H1 (cell line): ENCODE measurements around the gene SMIM1. TPM values are rescaled to one million over a fixed set of nuclear protein-coding genes. Genes with fewer than 3 reads are reported as not detected.

Experiments
- CTCF ChIA-PET: fragments of 300-600 bp; sonication (Branson Sonifier 250); formaldehyde crosslinking; loops from one replicate; lab custom pipeline; 2021; ENCODE audit not compliant: partially characterized antibody; lab: Charles Lee
- POLR2A ChIA-PET: fragments of 300-600 bp; sonication (Branson Sonifier 250); formaldehyde crosslinking; loops from one replicate; lab custom pipeline; 2021; ENCODE audit warnings: inconsistent platforms; ENCODE audit not compliant: partially characterized antibody; lab: Charles Lee
- DNase-seq, 2 experiments: peaks; one replicate each; pipeline versions ENCODE4 v3.0.0 to v3.0.0-alpha.2; 2010 to 2022; ENCODE audit warnings: low spot score in 2 of 2, low read depth in 1 of 2, mixed read lengths in 1 of 2
- FAIRE-seq: peaks from 2 replicates; lab custom pipeline; 2011; peaks lifted over from hg19 to GRCh38; lab: Jason Lieb, UNC
- H2AFZ ChIP-seq: 2 replicates; pipeline ENCODE4 v1.8.1; 2012; ENCODE audit warnings: low read length, inconsistent platforms
- H2AK5ac ChIP-seq: 2 replicates; pipeline ENCODE4 v1.6.1; 2013; ENCODE audit warnings: low read depth, low read length
- H2BK120ac ChIP-seq: replicated peaks from 2 replicates; pipeline ENCODE3; 2013; ENCODE audit warnings: low read depth, low read length, inconsistent platforms
- H2BK12ac ChIP-seq: 2 replicates; pipeline ENCODE4 v1.6.1; 2013; ENCODE audit warnings: low read depth, low read length
- H2BK15ac ChIP-seq: 2 replicates; pipeline ENCODE4 v1.6.1; 2013; ENCODE audit warnings: low read length
- H2BK20ac ChIP-seq: 2 replicates; pipeline ENCODE4 v1.6.1; 2013; ENCODE audit warnings: low read length
- H2BK5ac ChIP-seq: 2 replicates; pipeline ENCODE4 v1.6.1; 2013; ENCODE audit warnings: low read depth, low read length
- H3K14ac ChIP-seq: 2 replicates; pipeline ENCODE4 v1.6.1; 2013; ENCODE audit warnings: inconsistent platforms; ENCODE audit not compliant: insufficient read length
- H3K18ac ChIP-seq: 2 replicates; pipeline ENCODE4 v1.6.1; 2013; ENCODE audit warnings: low read length; ENCODE audit errors: extremely low read depth
- H3K23ac ChIP-seq: 2 replicates; pipeline ENCODE4 v1.6.1; 2013; ENCODE audit warnings: inconsistent platforms; ENCODE audit not compliant: insufficient read length
- H3K23me2 ChIP-seq: 2 replicates; pipeline ENCODE4 v1.6.1; 2013; ENCODE audit warnings: low read depth, low read length
- H3K27ac ChIP-seq: 2 replicates; pipeline ENCODE4 v1.6.1; 2011; ENCODE audit warnings: low read depth, low read length, inconsistent platforms
- H3K27me3 ChIP-seq, 4 experiments: replicated peaks in 1 of 4; 1 replicate in 1 of 4; 2 replicates in 3 of 4; pipeline versions ENCODE4 v1.6.1 to v1.8.1; 2011 to 2013; ENCODE audit warnings: low read length in 3 of 4, mild to moderate bottlenecking in 3 of 4, inconsistent platforms in 2 of 4, mixed read lengths in 2 of 4, moderate library complexity in 1 of 4; ENCODE audit not compliant: control insufficient read depth in 3 of 4, insufficient read depth in 3 of 4; ENCODE audit errors: extremely low read depth in 1 of 4
- H3K36me3 ChIP-seq, 4 experiments: 2 replicates each; pipeline versions ENCODE4 v1.6.1 to v1.8.1; 2011 to 2013; ENCODE audit warnings: mild to moderate bottlenecking in 4 of 4, low read length in 3 of 4, moderate library complexity in 2 of 4, control low read depth in 1 of 4, inconsistent platforms in 1 of 4; ENCODE audit not compliant: insufficient read depth in 4 of 4, control insufficient read depth in 2 of 4
- H3K4ac ChIP-seq: replicated peaks from 2 replicates; pipeline ENCODE3; 2013; ENCODE audit warnings: low read length, low read depth, mixed read lengths, inconsistent platforms; ENCODE audit not compliant: insufficient read length
- H3K4me1 ChIP-seq, 4 experiments: replicated peaks in 1 of 4; 1 replicate in 1 of 4; 2 replicates in 3 of 4; pipeline versions ENCODE4 v1.6.1 to v1.8.1; 2011 to 2013; ENCODE audit warnings: low read length in 3 of 4, inconsistent platforms in 2 of 4, mixed read lengths in 1 of 4; ENCODE audit not compliant: insufficient read depth in 4 of 4, control insufficient read depth in 3 of 4
- H3K4me2 ChIP-seq, 2 experiments: 2 replicates each; pipeline versions ENCODE4 v1.6.1 to v1.8.1; 2011 to 2013; ENCODE audit warnings: low read depth in 2 of 2, low read length in 2 of 2, control low read depth in 1 of 2, inconsistent platforms in 1 of 2, mild to moderate bottlenecking in 1 of 2; ENCODE audit not compliant: insufficient read depth in 1 of 2
- H3K4me3 ChIP-seq, 4 experiments: fragments of 200-600, 300-600 bp in 1 of 4; sonication (generic), shearing (Covaris generic), sonication (Bioruptor Twin) in 1 of 4; 2 replicates each; pipeline versions ENCODE4 v1.5.1 to v1.8.1; 2011 to 2016; ENCODE audit warnings: low read length in 4 of 4, low read depth in 3 of 4, control low read depth in 2 of 4, inconsistent platforms in 2 of 4, mild to moderate bottlenecking in 2 of 4, mixed read lengths in 1 of 4, moderate library complexity in 1 of 4; ENCODE audit not compliant: insufficient read depth in 2 of 4; ENCODE audit errors: extremely low read depth in 1 of 4
- H3K56ac ChIP-seq: replicated peaks from 2 replicates; pipeline ENCODE3; 2013; ENCODE audit warnings: low read depth, mild to moderate bottlenecking, mixed read lengths, low read length, inconsistent platforms; ENCODE audit not compliant: insufficient read length
- H3K79me1 ChIP-seq: 2 replicates; pipeline ENCODE4 v1.6.1; 2013; ENCODE audit warnings: low read depth, low read length, control low read depth
- H3K79me2 ChIP-seq, 2 experiments: 2 replicates each; pipeline versions ENCODE4 v1.6.1 to v1.8.1; 2012 to 2013; ENCODE audit warnings: low read length in 2 of 2, mild to moderate bottlenecking in 2 of 2, inconsistent platforms in 1 of 2; ENCODE audit not compliant: insufficient read depth in 2 of 2, control insufficient read depth in 1 of 2
- H3K9ac ChIP-seq, 4 experiments: replicated peaks in 1 of 4; 1 replicate in 1 of 4; 2 replicates in 3 of 4; pipeline versions ENCODE4 v1.6.1 to v1.8.1; 2011 to 2013; ENCODE audit warnings: low read depth in 3 of 4, low read length in 3 of 4, control low read depth in 2 of 4, mild to moderate bottlenecking in 2 of 4, moderate library complexity in 2 of 4, inconsistent platforms in 1 of 4; ENCODE audit errors: extremely low read depth in 1 of 4
- H3K9me3 ChIP-seq, 2 experiments: 2 replicates each; pipeline versions ENCODE4 v1.6.1 to v1.8.1; 2012 to 2013; ENCODE audit warnings: mild to moderate bottlenecking in 2 of 2, moderate library complexity in 2 of 2, control low read depth in 1 of 2, inconsistent platforms in 1 of 2, low read depth in 1 of 2, low read length in 1 of 2, mixed read lengths in 1 of 2; ENCODE audit not compliant: insufficient read depth in 2 of 2
- H4K20me1 ChIP-seq, 2 experiments: replicated peaks in 1 of 2; 2 replicates each; pipeline versions ENCODE3 to v1.8.1; 2011 to 2013; ENCODE audit warnings: inconsistent platforms in 2 of 2, low read length in 2 of 2, mild to moderate bottlenecking in 1 of 2; ENCODE audit not compliant: insufficient read depth in 2 of 2, control insufficient read depth in 1 of 2
- H4K5ac ChIP-seq: 2 replicates; pipeline ENCODE4 v1.6.1; 2013; ENCODE audit warnings: low read length, low read depth, mixed read lengths, inconsistent platforms; ENCODE audit not compliant: insufficient read length
- H4K8ac ChIP-seq: 2 replicates; pipeline ENCODE4 v1.8.0; 2013; ENCODE audit warnings: mild to moderate bottlenecking, moderate library complexity, low read length, inconsistent platforms; ENCODE audit not compliant: insufficient read depth; ENCODE audit errors: extremely low read depth
- H4K91ac ChIP-seq: replicated peaks from 2 replicates; pipeline ENCODE3; 2013; ENCODE audit warnings: low read length, mixed read lengths, inconsistent platforms; ENCODE audit not compliant: insufficient read length
- CREB1 ChIP-seq: IDR thresholded peaks from 2 replicates; pipeline ENCODE4 v1.6.1; 2012; ENCODE audit warnings: inconsistent platforms
- FOSL1 ChIP-seq: IDR thresholded peaks from 2 replicates; pipeline ENCODE4 v1.6.1; 2011; ENCODE audit warnings: mild to moderate bottlenecking, low read depth, low read length, moderate library complexity; ENCODE audit not compliant: insufficient read depth
- HDAC2 ChIP-seq, 2 experiments: fragments of 300-600 bp in 1 of 2; sonication (generic) in 1 of 2; IDR thresholded peaks; 2 replicates each; pipeline ENCODE4 v1.6.1; 2011 to 2012; ENCODE audit warnings: low read depth in 2 of 2, low read length in 2 of 2, mild to moderate bottlenecking in 2 of 2, moderate library complexity in 2 of 2, borderline replicate concordance in 1 of 2, inconsistent platforms in 1 of 2
- KDM1A ChIP-seq: fragments of 200-600, 300-600 bp; sonication (generic); IDR thresholded peaks from 2 replicates; pipeline ENCODE4 v1.7.1; 2016; ENCODE audit warnings: mild to moderate bottlenecking, low read length, borderline replicate concordance
- KDM5A ChIP-seq: fragments of 200-600 bp; IDR thresholded peaks from 2 replicates; pipeline ENCODE4 v1.7.1; 2012; ENCODE audit warnings: mild to moderate bottlenecking, low read length, inconsistent platforms, mixed read lengths
- RBBP5 ChIP-seq: IDR thresholded peaks from 2 replicates; pipeline ENCODE4 v1.7.1; 2012; ENCODE audit warnings: low read depth, mild to moderate bottlenecking, inconsistent platforms, low read length, moderate library complexity, borderline replicate concordance
- SIN3A ChIP-seq, 2 experiments: IDR thresholded peaks in 1 of 2; conservative IDR thresholded peaks in 1 of 2; 2 replicates each; pipeline ENCODE4 v1.6.1; 2011 to 2012; ENCODE audit warnings: low read length in 2 of 2, improper control_type of control experiment in 1 of 2, low read depth in 1 of 2, mild to moderate bottlenecking in 1 of 2
- SIRT6 ChIP-seq: IDR thresholded peaks from one replicate; pipeline ENCODE4 v1.7.1; 2012; ENCODE audit warnings: low read length, inconsistent platforms
- SP1 ChIP-seq: IDR thresholded peaks from 2 replicates; pipeline ENCODE4 v1.6.1; 2011; ENCODE audit warnings: low read depth, low read length
- SRF ChIP-seq: IDR thresholded peaks from 2 replicates; pipeline ENCODE4 v1.6.1; 2011; ENCODE audit warnings: mild to moderate bottlenecking, low read depth, low read length, moderate library complexity
- TAF1 ChIP-seq: IDR thresholded peaks from 2 replicates; pipeline ENCODE4 v1.6.1; 2011; ENCODE audit warnings: mild to moderate bottlenecking, low read depth, low read length
- WGBS, 2 experiments: shearing (Covaris generic) in 1 of 2; methylation state at CpG; one replicate each; pipeline versions ENCODE4 v1.1.6 to v1.1.7; 2013 to 2015; ENCODE audit warnings: low lambda C conversion rate in 2 of 2, mixed read lengths in 2 of 2, inconsistent platforms in 1 of 2, low coverage in 1 of 2, missing lambda C conversion rate in 1 of 2; ENCODE audit not compliant: insufficient replicate concordance in 2 of 2, insufficient coverage in 1 of 2, insufficient read length in 1 of 2; ENCODE audit errors: extremely low coverage in 1 of 2, missing lambda C conversion rate in 1 of 2; 5-methylcytosine and 5-hydroxymethylcytosine counted together
- polyA plus RNA-seq, 7 experiments: library from polyadenylated mRNA; depleted of rRNA in 3 of 7; stranded (reverse) in 5 of 7; unstranded in 2 of 7; fragments of >200 nt in 5 of 7; fragments of 200-250 nt in 2 of 7; gene quantifications; 1 replicate in 5 of 7; 2 replicates in 1 of 7; 4 replicates in 1 of 7; pipeline versions ENCODE4 v1.2.1 to v1.2.3, GENCODE V29; 2011 to 2013; ENCODE audit warnings: missing spikeins in 2 of 7, mixed read lengths in 2 of 7
- total RNA-seq: library from RNA; stranded (reverse); fragmentation: NEBNext Ultra II Directional; extraction: Animal tissue kit (Norgen Biotek cat#: 25700); gene quantifications from 2 replicates; pipeline ENCODE4 v1.2.1, GENCODE V29; 2021

The SMIM1 gene
- total and polyA plus RNA-seq, 2 of the 8 experiments (the other 6 are each of a cell fraction or from before 2014, with no cell fraction given) = 7.7 to 9.7 TPM

DNA sequence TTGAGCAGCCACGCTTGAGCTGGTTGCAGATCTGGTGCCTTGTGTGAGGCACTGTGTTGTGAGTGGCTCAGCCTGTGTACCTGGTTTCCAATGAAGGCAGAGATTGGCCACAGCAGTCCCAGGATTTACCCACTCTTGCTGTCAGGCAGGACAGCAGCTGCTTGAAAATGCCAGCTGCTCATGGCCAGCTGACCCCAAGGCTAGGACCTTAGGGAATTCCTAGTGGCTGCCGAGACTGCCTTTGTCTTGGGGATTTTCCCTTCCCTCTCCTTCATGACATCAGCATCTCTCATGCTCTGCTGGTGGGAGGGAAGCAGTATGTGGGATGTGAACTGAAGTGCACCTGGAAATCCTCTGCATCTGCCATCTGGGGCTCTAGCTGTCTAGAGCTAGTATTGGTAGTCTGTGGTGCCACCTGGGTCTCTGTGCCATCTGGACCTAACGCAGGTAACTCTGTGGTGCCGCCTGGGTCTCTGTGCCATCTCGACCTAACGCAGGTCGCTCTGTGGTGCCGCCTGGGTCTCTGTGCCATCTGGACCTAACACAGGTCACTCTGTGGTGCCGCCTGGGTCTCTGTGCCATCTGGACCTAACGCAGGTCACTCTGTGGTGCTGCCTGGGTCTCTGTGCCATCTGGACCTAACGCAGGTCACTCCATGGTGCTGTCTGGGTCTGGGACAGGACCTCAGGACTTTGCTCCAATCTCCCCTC, 27.6 kb downstream of the SMIM1 start:
- H3K18ac ChIP-seq = no peak overlapping the region
- FAIRE-seq (no peak), DNase-seq (no peak)
- H4K91ac ChIP-seq = no peak overlapping the region
- 0 out of 7 replicates have a peak overlapping the region, but pooled peaks of 1 of the 4 experiments have one; percentile 28 for H3K9ac ChIP-seq
- H3K27ac ChIP-seq = no peak overlapping the region
- peak overlapping the region; percentile 87; the same call in 1 of the 2 replicates for H2BK12ac ChIP-seq
- no peak overlapping the region for H3K4me3 ChIP-seq
- no peak overlapping the region for H3K23ac ChIP-seq
- no peak overlapping the region for H3K4me2 ChIP-seq
- no peak overlapping the region for H4K5ac ChIP-seq
- H3K9me3 ChIP-seq = no peaks in the 10 kb centered on the region; a peak in 1 of 4 replicates
- H3K36me3 ChIP-seq = no peaks in the 10 kb centered on the region
- POLR2A ChIA-PET = interaction anchor here (0.8 to 3.5 kb wide), 3 partner anchors 11 to 100 kb away, joined by 3 to 12 read pairs (median 4); partner anchors contain the start of gene C1orf174
- H3K4ac ChIP-seq = no peak overlapping the region
- no peak overlapping the region for H3K56ac ChIP-seq
- 0 out of 2 replicates have a peak overlapping the region, but pooled peaks have one; percentile 18 for H2AFZ ChIP-seq
- H3K79me1 ChIP-seq = peaks cover 2% of the 10 kb centered on the region
- peaks cover 10% of the 10 kb centered on the region; the same call in 1 of the 2 replicates for H3K23me2 ChIP-seq
- H4K8ac ChIP-seq = no peak overlapping the region
- H2BK120ac ChIP-seq = no peak overlapping the region
- H2BK20ac ChIP-seq = no peak overlapping the region
- 0 out of 2 replicates have a peak overlapping the region, but pooled peaks have one; percentile 82 for H2AK5ac ChIP-seq
- H3K4me1 ChIP-seq = peaks cover 0 to 6% (median 3%) of the 10 kb centered on the region in 4 experiments; a peak in 5 of 7 replicates
- CTCF ChIA-PET = interaction anchor here (0.8 to 5.2 kb wide), 5 partner anchors 11 to 57 kb away, joined by 3 to 40 read pairs (median 4); partner anchors contain the start of gene DFFB
- H3K14ac ChIP-seq = no peak overlapping the region
- H4K20me1 ChIP-seq = peaks cover 0 to 5% of the 10 kb centered on the region in 2 experiments
- peaks cover 3 to 12% of the 10 kb centered on the region in 2 experiments; a peak in 2 of 4 replicates for H3K79me2 ChIP-seq
- 0 out of 2 replicates have a peak overlapping the region, but pooled peaks have one; percentile 92 for H2BK15ac ChIP-seq
- 90% methylated on average over 10 of the region's 11 CpGs; no CpG with 5 or more reads in 1 of the 2 experiments for WGBS, 2 experiments
- H2BK5ac ChIP-seq = no peak overlapping the region
- H3K27me3 ChIP-seq = no peaks in the 10 kb centered on the region; a peak in 2 of 7 replicates
- TF ChIP-seq SIRT6 = no peak
- TF ChIP-seq SIN3A (conservative IDR thresholded peaks at IDR 0.05 in 1 of 2, IDR thresholded peaks at IDR 0.05 in 1 of 2; ENCODE audit: low read depth in 1 of 2, low read length in 2 of 2) = no peak
- no peak for TF ChIP-seq SRF
- TF ChIP-seq SP1 = no peak
- no peak for TF ChIP-seq FOSL1
- no peak for TF ChIP-seq RBBP5
- TF ChIP-seq KDM1A = no peak
- TF ChIP-seq KDM5A = no peak
- no peak for TF ChIP-seq TAF1
- no peak for TF ChIP-seq CREB1
- TF ChIP-seq HDAC2 (IDR thresholded peaks at IDR 0.05; ENCODE audit: borderline replicate concordance in 1 of 2, low read depth in 2 of 2, low read length in 2 of 2) = no peak
